K562 (cell line): ENCODE data around the gene ZW10. TPM values are rescaled to one million over a fixed set of nuclear protein-coding genes. Genes with fewer than 3 reads are reported as not detected.
A peak's percentile ranks its signal among the peaks of the same experiment; 100 is the strongest.

Experiments
- BDP1 ChIP-seq: IDR thresholded peaks from 3 replicates; pipeline ENCODE4 v1.6.1; 2011; ENCODE audit not compliant: insufficient read length, insufficient read depth
- CAMTA2 ChIP-seq: fragments of 250-450 bp; sonication (Bioruptor Pico); conservative IDR thresholded peaks from 2 replicates; pipeline ENCODE4 v1.5.1; 2022
- CBFA2T2 ChIP-seq: fragments of 450-650 bp; conservative IDR thresholded peaks from 2 replicates; pipeline ENCODE4 v1.6.1; 2017; ENCODE audit warnings: mild to moderate bottlenecking
- CCAR2 ChIP-seq: fragments of 200-400 bp; formaldehyde crosslinking; IDR thresholded peaks from 2 replicates; pipeline ENCODE4 v1.6.1; 2017; ENCODE audit warnings: mild to moderate bottlenecking, low read depth, low read length
- CGGBP1 ChIP-seq: fragments of 250-450 bp; sonication (Bioruptor Pico); IDR thresholded peaks from 2 replicates; pipeline ENCODE4 v1.9.0; 2021; ENCODE audit warnings: mild to moderate bottlenecking
- CHAMP1 ChIP-seq: fragments of 450-650 bp; IDR thresholded peaks from 2 replicates; pipeline ENCODE4 v1.6.1; 2016; ENCODE audit warnings: mild to moderate bottlenecking
- E2F4 ChIP-seq: sonication (generic); formaldehyde crosslinking; IDR thresholded peaks from 2 replicates; pipeline ENCODE4 v1.8.0; 2022; ENCODE audit warnings: mild to moderate bottlenecking, low read depth, missing genetic modification reagents
- EHMT2 ChIP-seq: fragments of 450-650 bp; IDR thresholded peaks from 2 replicates; pipeline ENCODE4 v1.6.1; 2018; ENCODE audit warnings: antibody characterized with exemption
- ERF ChIP-seq: fragments of 450-650 bp; formaldehyde crosslinking; IDR thresholded peaks from 2 replicates; pipeline ENCODE4 v1.4.0; 2020; ENCODE audit warnings: mild to moderate bottlenecking, mixed read lengths
- FOSL1 ChIP-seq: fragments of 200-800 bp; sonication (Bioruptor generic); conservative IDR thresholded peaks from 2 replicates; pipeline ENCODE4 v1.6.1; 2016; ENCODE audit warnings: missing genetic modification characterization, missing compliant biosample characterization
- HDAC1 ChIP-seq, 2 experiments: fragments of 450-650 bp; IDR thresholded peaks; 2 replicates each; pipeline ENCODE4 v1.6.1; 2016 to 2017; ENCODE audit warnings: inconsistent platforms in 1 of 2, mild to moderate bottlenecking in 1 of 2, moderate library complexity in 1 of 2
- HNRNPH1 ChIP-seq: fragments of 200-400 bp; formaldehyde crosslinking; optimal IDR thresholded peaks from 2 replicates; pipeline ENCODE3; 2017; ENCODE audit warnings: low read depth, mild to moderate bottlenecking, low read length, moderate library complexity
- ILK ChIP-seq: fragments of 450-650 bp; IDR thresholded peaks from 2 replicates; pipeline ENCODE4 v1.6.1; 2016; ENCODE audit warnings: missing genetic modification characterization, low read depth, mild to moderate bottlenecking, missing compliant biosample characterization, moderate library complexity, borderline replicate concordance
- JUND ChIP-seq, 2 experiments: IDR thresholded peaks; 2 replicates in 1 of 2; 3 replicates in 1 of 2; pipeline ENCODE4 v1.6.1; 2011; ENCODE audit warnings: borderline replicate concordance in 2 of 2, low read depth in 2 of 2, low read length in 2 of 2, improper control_type of control experiment in 1 of 2, missing biosample characterization in 1 of 2, missing genetic modification characterization in 1 of 2, missing genetic modification reagents in 1 of 2
- LCOR ChIP-seq: sonication (generic); formaldehyde crosslinking; IDR thresholded peaks from 2 replicates; pipeline ENCODE4 v1.8.0; 2022; ENCODE audit warnings: mild to moderate bottlenecking, missing genetic modification reagents
- MCM2 ChIP-seq: fragments of 450-650 bp; IDR thresholded peaks from 2 replicates; pipeline ENCODE4 v1.6.1; 2017; ENCODE audit warnings: low read depth, mild to moderate bottlenecking
- SIX5 ChIP-seq, 2 experiments: IDR thresholded peaks; 2 replicates each; pipeline ENCODE4 v1.6.1; 2011; ENCODE audit warnings: low read length in 2 of 2, borderline replicate concordance in 1 of 2, low read depth in 1 of 2, mild to moderate bottlenecking in 1 of 2, moderate library complexity in 1 of 2; ENCODE audit not compliant: insufficient read depth in 1 of 2
- TFE3 ChIP-seq: fragments of 450-650 bp; formaldehyde crosslinking; IDR thresholded peaks from 2 replicates; pipeline ENCODE4 v1.4.0; 2020; ENCODE audit warnings: mild to moderate bottlenecking, mixed read lengths
- ZNF644 ChIP-seq: fragments of 200-800 bp; sonication (Bioruptor generic); IDR thresholded peaks from 2 replicates; pipeline ENCODE4 v1.6.1; 2016; ENCODE audit warnings: low read depth, missing genetic modification characterization, missing compliant biosample characterization
- ZNF707 ChIP-seq: fragments of 250-450 bp; sonication (Bioruptor Pico); conservative IDR thresholded peaks from 2 replicates; pipeline ENCODE4 v1.8.0; 2022; ENCODE audit warnings: inconsistent platforms, mild to moderate bottlenecking, moderate library complexity
- ZNF717 ChIP-seq: fragments of 250-450 bp; sonication (Bioruptor Pico); IDR thresholded peaks from 2 replicates; pipeline ENCODE4 v1.5.0; 2021
- ZNF740 ChIP-seq, 3 experiments: fragments of 200-800 bp in 1 of 3; sonication (Bioruptor generic) in 1 of 3; sonication (generic) in 1 of 3; formaldehyde crosslinking in 1 of 3; IDR thresholded peaks; 2 replicates each; pipeline versions ENCODE4 v1.6.1 to v1.8.0; 2016 to 2022; ENCODE audit warnings: mild to moderate bottlenecking in 2 of 3, missing compliant biosample characterization in 2 of 3, missing genetic modification characterization in 2 of 3, missing genetic modification reagents in 1 of 3
- ZNF830 ChIP-seq: fragments of 250-450 bp; sonication (Bioruptor Pico); IDR thresholded peaks from 2 replicates; pipeline ENCODE4 v1.5.0; 2021; ENCODE audit warnings: mild to moderate bottlenecking
- polyA plus RNA-seq, 8 experiments: library from polyadenylated mRNA; depleted of rRNA in 4 of 8; stranded (reverse) in 5 of 8; unstranded in 3 of 8; fragments of >200 nt; fragmentation: Nextera tagmentation in 2 of 8; fragmentation: Illumina TruSeq in 1 of 8; extraction: Ambion mirVana in 2 of 8; extraction: Trizol in 1 of 8; gene quantifications; 2 replicates each; pipeline versions ENCODE4 v1.2.1 to v1.2.3, GENCODE V29; 2011 to 2014; ENCODE audit warnings: inconsistent platforms in 1 of 8, missing spikeins in 1 of 8
- total RNA-seq, 7 experiments: library from RNA; depleted of rRNA in 6 of 7; stranded (reverse); fragments of >200 nt in 6 of 7; fragmentation: Illumina TruSeq in 2 of 7; extraction: Trizol in 2 of 7; gene quantifications; 2 replicates each; pipeline versions ENCODE4 v1.2.1 to v1.2.3, GENCODE V29; 2011 to 2021; ENCODE audit warnings: low replicate concordance in 1 of 7

ZW10 gene
- total and polyA plus RNA-seq, 9 of the 15 experiments (the other 6 are each of a cell fraction or from before 2014, with no cell fraction given) = 9.4 to 37.7 (median 25.0) TPM

GRCh38 chr11:113728814-113729213 lies 44.7 kb downstream of the ZW10 start (continued):
- no peak for TF ChIP-seq ZNF717 (CRISPR knock-in tag)
- no peak for TF ChIP-seq ILK (tag)
- TF ChIP-seq ZNF644 (tag) = no peak
- TF ChIP-seq JUND (IDR thresholded peaks at IDR 0.05; ENCODE audit: borderline replicate concordance, low read depth, low read length) = peak; percentile 44; the same call in 1 of the 2 replicates
- TF ChIP-seq JUND (tag; IDR thresholded peaks at IDR 0.05; ENCODE audit: borderline replicate concordance, low read depth, low read length) = peak; percentile 36; the same call in 2 of the 3 replicates
- 0 out of 4 replicates have a peak, but pooled peaks of 1 of the 2 experiments have one; percentile 16 for TF ChIP-seq HDAC1 (IDR thresholded peaks at IDR 0.05)
- no peak for TF ChIP-seq LCOR (CRISPR knock-in tag)
- no peak for TF ChIP-seq TFE3 (CRISPR knock-in tag)
- peak; percentile 39; the same call in 1 of the 2 replicates for TF ChIP-seq FOSL1 (tag)
- TF ChIP-seq HNRNPH1 = no peak
- no peak for TF ChIP-seq ZNF707 (CRISPR knock-in tag)
- TF ChIP-seq BDP1 = no peak
- TF ChIP-seq MCM2 = no peak
- TF ChIP-seq CCAR2 = no peak
- TF ChIP-seq ERF = no peak
- no peak for TF ChIP-seq ZNF740 (CRISPR knock-in tag; IDR thresholded peaks at IDR 0.05)
- no peak for TF ChIP-seq ZNF740 (tag; IDR thresholded peaks at IDR 0.05)
- TF ChIP-seq CBFA2T2 = no peak
- no peak for TF ChIP-seq ZNF830 (CRISPR knock-in tag)
- peak; percentile 52; the same call in 1 of the 2 replicates for TF ChIP-seq EHMT2
- no peak for TF ChIP-seq CHAMP1
- no peak for TF ChIP-seq CAMTA2 (CRISPR knock-in tag)
- no peak for TF ChIP-seq SIX5 (IDR thresholded peaks at IDR 0.05; ENCODE audit: borderline replicate concordance in 1 of 2, insufficient read depth in 1 of 2, low read depth in 1 of 2, low read length in 2 of 2)
- no peak for TF ChIP-seq CGGBP1 (CRISPR knock-in tag)
- no peak for TF ChIP-seq E2F4 (CRISPR knock-in tag)
